CD1c-positive myeloid dendritic cell (primary cell): ENCODE measurements around the gene DPYD.

Experiments used
- DNase-seq: peaks from one replicate; pipeline ENCODE4 v3.0.0-alpha.2; 2016; ENCODE audit errors: extremely low spot score

Gene DPYD

DNA sequence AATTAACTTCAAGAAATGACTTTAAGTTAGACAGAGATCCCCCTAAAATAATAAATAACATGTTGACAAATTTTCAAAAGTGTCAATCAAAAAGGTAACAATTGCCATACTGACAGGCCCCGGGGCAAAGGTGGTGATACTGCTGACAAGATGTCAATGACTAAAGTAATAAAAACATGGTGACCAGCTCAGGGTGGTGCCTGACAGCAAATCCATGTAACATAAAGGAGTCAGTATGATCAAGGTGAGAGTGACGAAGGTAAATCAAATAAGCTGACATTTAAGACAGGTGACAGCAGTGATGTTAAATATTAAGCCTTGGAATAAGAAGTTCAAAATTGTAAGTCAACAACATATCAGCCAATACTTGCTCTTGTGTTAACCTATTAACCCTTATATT, 387.5 kb downstream of the DPYD start:
- DNase-seq, result no peak

DNA sequence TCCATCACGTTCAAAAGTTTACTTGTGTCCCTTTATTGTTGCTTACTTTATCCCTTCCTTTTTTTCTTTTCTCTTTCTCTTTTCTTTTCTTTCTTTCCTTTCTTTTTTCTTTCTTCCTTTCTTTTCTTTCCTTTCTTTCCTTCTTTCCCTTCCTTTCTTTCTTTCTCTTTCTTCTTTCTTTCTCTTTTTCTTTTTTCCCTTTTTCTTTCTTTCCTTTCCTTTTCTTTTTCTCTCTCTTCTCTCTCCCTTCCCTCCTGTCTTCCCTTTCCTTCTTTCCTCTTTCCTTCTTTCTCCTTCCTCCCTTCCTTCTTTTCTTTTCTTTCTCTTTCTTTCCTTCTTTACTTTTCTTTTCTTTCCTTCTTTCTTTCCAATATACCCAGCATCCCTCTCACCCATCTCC, 391.2 kb downstream of the DPYD start:
- DNase-seq, result no peak

DNA sequence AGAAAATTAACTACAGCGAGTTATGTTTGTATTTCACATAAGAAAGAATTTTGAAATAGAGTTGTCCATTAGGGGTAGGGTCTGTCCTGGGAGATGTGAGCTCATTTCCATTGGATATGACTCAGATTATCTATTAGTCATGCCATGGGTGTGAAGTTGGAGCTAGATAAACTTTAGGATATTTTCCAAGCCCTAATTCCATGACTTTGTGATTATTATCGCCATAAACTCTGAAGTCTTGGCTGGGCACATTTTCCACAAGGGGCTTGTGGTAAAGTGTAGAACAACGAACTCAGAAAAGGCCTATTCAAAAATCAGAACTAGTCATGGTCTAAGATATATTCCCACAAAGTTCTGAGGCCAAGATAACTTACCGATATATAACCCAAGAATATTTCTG, 396.6 kb downstream of the DPYD start:
- DNase-seq, result no peak

DNA sequence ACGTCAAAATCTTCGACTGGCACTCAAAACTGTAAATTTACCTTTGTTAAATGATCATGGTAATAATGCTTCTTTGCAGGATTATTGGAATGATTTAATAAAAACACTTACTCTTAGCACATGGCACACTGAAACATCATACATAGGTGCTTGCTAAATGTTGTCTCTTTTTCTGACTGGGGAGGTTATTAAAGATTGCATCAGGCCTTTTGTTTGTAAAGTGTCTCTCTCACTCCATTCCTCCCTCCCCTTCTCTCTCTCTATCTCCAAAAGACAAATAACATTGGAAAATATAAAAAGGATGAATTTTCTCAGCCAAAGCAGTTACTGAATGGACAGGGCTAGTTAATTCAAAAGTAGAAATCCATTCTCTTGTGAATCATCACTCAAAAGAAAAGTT, 404.2 kb downstream of the DPYD start:
- DNase-seq, result no peak

DNA sequence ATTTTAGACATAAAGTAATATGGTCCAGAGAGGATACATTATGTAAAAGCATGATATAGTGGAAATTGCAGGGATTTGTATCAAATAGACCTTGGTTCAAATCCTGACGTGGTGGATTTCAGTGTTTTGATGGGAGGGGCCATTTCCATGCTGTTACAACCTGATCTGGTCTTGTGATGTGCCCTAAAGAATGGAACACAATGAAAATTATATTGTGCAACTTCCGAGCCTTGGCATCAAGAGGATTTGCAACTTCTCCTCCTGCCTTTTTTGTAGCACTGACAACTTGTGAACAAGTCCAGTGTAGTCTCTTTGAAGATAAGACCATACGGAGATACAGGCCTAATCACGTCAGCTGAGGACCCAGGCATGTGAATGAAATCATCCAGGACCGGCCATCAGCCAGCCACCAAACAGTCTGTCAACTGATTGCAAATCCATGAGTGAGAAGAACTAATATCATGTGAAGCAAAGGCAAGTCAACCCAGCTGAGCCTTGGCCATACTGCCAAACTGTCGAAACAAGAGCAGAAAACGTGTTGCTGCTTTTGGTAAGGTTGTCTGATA, 412.1 kb downstream of the DPYD start:
- no peak for DNase-seq

DNA sequence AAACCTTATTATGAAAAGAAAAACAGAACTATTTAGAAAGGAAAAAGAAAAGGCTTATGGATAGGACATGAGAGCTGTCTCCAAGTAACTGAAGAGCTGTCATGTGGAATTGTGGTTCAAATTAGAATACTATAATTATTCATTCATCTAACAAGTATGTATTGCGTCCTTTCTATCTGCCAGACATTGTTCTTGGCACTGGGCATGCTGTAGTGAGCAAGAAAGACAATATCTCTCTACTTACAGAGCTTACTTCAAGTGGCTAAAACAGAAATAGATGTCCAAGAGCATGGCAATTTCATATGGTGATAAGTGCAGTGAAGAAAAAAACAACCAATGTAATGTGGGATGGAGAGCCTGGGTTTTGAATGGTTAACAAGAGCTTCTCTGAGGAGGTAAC, 413.0 kb downstream of the DPYD start:
- no peak for DNase-seq

DNA sequence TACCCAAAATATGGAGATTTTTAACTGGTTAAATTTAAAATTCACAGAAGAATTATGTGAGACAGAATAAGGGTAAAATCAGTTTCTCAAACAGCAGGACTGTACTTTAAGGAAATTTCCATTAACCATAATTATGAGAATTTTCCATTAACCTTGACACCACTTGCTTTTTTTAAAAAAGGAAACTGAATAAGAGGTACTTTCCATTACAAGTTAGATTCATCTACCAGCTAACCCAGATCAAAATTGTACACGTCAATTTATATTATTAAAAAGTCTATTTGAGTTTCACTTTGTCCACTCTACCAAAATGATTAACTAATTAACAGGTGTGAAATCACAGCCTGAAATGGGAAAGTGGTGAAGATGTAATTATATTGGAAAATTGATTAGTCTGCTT, 414.5 kb downstream of the DPYD start:
- DNase-seq, result no peak

DNA sequence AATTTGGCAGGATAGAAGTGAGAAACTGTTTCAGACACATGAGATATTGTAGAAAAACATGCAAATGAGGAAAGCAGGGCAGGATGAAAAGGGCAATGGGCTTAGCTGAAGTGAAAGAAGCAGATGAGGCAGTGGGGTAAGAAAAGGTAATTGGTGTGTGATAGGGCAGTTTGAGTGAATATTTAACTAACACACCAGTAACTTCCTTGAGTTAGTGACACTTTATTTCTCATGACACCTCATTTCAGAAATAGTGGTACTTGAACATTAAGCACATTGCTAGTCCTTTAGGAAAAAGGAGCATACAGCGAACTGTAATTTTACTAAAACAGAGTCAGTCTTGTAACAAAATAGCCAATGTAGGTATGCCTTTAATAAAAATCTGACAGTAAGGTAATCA, 415.0 kb downstream of the DPYD start:
- DNase-seq, result no peak

DNA sequence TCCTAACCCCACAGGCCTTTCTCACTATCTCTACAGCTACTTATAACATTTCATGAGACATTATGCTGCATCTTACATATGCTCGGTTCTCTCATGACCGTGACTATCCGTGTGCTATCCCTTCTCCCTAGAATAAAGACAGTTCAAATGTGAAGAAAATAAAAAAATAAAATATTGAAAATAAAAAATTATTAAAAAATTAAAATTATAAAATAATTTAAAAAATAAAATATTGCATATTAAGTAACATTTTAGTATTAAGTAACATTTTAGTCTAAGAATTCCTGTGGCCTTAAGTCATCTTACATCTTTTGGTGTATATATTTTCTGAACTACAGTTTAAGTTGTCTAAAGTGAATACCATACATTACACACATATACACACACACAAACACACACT, 415.5 kb downstream of the DPYD start:
- DNase-seq, result no peak

DNA sequence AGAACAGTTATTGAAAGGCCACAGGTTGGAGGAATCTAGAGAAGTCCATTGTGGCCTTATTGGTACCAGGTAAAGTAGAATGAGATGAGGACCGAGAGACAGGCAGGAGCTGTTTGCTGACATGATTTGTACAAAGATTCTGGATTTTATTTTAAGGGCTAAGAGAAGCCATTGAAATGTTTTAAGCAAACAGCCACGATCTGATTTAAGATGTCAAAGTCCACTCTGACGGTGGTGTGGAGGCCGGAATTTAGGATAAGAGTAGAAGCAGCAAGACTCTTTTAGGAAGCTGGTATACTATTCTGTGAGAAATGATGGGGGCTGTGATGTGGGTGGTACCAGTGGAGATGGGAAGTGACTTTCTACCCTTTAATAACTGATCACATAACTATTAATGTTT, 418.5 kb downstream of the DPYD start:
- DNase-seq, result no peak

DNA sequence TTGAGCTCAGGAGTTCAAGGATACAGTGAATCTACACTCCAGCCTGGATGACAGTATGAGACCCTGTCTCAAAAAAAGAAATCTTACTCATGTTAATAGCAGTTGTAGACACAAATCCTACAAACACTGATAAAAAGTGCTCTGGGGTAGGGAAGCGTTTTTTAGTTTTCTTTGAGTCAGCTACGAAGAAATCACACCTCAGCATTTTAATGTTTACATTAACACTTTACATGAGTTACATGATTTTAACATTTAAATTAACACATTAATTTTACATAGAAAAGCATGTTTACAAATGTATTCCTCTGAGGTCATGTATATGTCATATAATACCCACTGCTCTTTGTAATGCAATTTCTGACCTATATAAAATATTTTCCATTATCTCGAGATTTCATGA, 419.2 kb downstream of the DPYD start:
- DNase-seq, result no peak

DNA sequence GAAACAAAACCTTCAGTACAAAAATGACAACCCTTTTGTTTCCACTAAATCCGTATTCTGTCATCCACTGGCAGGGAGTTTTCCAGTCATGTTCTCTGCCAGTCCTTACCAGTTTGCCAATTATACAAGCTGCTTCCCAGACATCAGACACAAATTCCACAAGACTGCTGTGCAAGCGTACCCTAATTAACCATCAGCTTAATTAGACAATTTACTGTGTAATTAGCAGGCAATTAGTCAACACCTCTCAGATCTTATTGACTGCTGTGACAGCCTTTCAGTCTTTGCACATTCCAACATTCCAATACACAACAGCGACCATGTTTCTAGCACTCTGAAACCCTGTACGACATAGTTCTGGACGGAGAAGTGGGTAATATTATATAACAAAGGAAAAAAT, 420.1 kb downstream of the DPYD start:
- DNase-seq, result no peak

DNA sequence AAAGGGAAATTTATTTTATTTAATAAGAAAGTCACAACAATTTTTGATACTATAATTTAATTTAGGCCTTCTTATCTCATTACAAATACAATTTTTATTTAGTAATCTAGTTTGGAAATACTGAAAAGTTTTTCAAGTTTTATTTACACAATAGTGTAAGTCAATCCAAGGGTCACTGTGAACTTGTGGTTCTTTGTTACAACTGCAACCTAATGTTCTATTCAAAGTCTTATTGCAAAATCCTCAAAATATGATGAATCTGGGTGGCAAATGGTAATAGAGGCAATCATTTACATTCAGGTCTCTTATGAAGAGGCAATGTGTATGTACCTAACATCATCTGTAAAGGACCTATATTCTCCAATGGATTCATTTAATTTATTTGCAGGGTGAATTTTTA, 421.2 kb downstream of the DPYD start:
- no peak for DNase-seq

DNA sequence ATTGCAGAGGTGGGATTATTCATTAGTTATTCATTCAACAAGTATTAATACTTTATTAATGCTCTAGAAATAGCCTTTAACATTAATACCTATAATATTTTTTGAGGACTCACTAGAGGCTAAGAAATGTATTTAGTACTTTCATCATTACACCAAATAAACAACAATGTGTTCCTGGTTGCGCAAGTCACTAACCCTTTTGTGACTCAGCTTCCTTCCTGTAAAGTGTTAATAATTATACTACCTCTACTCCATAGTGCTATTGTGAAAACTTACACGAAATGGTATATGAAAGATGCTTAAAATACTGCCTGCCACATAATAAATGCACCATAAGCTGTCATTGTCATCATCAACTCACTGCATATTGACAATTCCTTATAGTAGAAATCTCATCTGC, 431.0 kb downstream of the DPYD start:
- peak; percentile 5 for DNase-seq

DNA sequence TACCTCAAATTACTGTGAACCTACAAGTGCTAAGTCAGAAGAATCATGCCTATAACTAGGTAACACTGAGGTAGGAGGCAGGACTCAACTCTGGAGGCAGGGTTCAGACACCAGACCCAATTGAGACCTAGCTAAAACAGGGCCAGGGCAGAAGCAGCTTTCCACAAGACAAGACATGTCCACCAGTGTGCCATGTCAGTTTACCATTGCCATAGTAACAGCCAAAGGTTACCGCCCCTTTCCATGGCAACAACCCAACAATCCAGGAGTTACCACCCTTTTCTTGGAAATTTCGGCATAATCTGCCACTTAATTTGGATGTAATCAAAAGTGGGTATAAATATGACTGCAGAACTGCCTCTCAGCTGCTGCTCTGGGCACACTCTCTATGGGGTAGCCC, 432.3 kb downstream of the DPYD start:
- no peak for DNase-seq

DNA sequence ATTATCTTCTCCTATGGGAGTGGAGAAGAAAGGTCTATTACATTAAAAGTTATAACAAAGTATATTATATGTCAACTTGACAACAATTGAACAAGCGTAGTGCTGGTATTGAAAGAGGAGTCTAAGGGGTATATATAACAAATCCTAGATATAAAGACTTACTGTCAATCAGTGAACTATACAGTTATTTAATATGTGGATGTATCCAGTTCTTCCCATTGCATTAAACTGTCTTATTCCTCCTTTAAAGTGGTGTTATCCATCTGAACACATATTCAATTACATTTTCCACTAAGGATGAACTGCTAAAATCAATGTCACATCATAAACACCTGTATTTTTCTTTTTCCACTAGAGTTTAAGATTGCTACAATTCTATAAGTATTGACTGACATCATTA, 438.8 kb downstream of the DPYD start:
- no peak for DNase-seq

DNA sequence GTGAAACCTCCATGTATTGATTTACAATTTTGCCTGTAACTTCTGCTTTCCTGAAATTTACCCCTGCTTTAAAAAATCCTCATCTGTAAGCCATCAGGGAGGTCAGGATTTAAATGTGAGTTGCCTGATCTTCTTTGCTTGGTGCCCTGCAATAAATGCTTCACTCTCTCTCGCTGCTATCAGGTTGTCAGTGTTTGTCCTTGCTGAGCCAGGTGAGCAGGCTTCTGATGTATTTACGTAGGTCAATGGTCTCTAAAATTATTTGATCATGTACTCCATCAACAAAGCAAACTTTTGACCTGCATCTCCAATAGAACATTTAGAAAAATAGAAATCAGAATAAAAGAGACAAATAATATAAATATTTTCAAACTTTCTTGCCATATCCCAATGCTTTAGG, 453.4 kb downstream of the DPYD start:
- no peak for DNase-seq

DNA sequence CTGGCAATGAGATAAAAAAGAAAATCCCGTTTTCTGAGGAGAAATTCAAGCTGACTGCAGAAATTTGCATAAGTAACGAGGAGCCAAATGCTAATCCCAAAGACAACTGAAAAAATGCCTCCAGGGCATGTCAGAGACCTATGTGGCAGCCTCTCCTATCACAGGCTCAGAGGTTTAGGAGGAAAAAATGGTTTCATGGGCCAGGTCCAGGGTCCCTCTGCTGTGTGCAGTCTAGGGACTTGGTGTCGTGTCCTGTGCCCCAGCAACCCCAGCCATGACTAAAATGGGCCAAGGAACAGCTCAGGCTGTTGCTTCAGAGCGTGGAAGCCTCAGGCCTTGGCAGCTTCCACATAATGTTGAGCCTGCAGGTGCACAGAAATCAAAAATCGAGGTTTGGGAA, 456.5 kb downstream of the DPYD start:
- no peak for DNase-seq

DNA sequence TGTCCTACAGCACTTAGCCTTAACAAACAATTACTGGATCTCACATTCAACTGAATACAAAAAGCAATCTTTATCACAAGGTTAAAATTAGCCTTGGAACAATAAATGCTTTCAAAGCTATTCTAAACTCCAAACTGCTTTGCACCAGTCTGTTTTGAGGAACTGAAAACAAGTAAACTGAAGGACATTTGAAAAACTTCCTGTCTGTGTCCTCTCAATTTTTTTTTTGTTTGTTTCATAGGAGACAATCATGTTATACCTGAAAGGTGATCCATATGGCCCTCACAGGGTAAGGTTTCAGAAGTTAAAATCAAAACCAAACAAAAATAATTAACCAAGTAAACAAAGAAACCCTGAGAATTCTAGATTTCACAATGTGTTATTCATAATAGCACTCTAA, 459.1 kb downstream of the DPYD start:
- peak; percentile 22 for DNase-seq

DNA sequence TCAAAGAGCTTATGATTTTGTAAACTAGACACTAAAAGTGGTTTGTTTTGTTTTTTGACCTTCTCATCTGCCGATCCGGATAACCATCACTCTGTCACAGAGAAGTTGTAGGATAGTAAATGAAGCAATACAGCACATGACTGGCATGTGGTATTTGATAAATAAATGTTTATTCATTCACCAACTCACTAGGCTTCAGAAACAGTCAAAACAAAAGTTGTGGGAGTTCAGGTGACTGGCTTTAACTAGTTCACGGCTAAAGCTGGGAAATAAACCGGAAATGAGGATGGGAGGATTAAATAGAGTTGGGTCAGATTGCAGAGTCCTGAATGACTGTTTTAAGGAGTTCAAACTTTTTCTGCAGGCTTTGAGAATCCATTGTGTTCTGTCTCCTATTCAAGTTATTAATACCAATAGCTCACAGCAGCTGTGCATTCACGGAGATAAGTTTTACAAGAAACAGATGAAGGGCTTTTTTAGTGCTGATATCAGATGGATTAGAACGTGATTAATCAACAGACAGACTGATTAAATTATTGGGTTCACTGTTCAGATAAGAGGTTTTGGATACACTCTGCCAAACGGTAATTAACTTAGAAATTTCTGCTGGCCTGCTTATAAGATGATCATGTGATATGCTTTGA, 463.3 kb downstream of the DPYD start:
- no peak for DNase-seq

DNA sequence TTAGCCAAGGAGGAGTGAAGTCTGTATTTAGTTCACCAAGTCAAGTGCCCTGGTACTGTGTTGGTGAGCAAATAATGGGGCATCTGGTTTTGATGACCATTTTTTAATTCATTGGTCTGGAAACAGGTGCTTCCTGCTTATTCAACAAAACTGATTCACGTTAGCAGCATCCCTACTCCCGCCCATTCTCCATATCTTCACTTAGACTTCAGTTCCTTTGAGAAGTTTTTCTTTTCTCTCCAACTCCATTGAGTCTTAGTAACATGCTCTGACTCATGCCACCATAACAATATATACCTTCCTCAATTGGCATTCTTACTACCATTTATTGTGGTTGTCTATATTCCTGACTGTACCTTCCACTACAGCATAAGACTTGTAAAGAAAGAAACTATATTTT, 468.9 kb downstream of the DPYD start:
- no peak for DNase-seq

DNA sequence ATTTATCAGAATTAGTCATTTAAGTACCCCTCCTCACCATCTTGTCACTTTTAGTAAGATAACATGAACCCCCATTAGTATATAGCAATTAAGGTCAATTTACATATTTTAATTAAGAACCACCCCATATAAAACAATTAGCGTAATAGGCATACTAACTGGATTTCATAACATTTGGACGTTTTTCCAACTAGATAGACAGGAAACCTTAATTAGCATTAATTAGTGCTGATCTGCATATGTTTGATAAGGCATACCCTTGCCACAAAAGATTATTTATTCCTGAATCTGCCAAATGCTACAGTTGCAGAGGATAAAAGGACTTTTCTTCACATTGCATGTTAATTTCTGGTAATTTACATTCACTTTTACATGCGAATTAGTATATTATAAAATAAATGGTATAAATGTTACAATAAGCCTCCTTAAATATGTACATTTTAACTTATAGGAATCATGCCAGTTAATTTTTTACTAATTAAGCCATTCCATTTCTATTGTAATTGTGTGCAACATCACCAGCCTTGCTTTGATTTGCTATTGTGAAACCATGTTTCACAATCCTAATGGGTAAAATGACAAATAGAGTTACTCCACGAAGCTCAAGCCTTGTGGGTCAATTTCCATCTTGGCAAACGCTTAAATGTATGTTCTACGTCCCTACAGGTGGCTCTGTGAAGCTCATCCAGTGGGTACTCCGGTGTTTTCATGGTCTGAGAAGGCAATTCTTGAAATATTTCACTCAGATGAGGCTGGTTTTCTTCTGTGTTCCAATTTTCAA, 469.6 kb downstream of the DPYD start:
- no peak for DNase-seq

DNA sequence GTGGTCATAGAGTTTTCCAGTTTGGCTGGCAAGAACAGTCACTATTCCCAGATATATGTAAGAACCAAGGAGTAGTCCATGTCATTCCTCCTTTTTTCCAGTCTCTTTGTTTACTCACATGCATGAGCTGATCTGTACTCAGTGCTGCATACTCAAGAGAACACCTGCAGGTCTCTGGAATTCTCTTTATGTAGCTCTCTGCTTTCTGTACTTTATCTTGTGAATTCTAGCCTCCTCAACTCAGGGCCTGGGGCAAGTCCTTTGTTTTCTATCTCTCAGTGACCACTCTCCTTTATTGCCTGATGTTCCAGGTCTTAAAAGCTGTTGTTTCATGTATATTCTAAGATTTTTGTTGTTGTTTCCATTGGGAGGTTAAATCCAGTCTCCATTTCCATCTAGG, 478.9 kb downstream of the DPYD start:
- DNase-seq, result no peak

DNA sequence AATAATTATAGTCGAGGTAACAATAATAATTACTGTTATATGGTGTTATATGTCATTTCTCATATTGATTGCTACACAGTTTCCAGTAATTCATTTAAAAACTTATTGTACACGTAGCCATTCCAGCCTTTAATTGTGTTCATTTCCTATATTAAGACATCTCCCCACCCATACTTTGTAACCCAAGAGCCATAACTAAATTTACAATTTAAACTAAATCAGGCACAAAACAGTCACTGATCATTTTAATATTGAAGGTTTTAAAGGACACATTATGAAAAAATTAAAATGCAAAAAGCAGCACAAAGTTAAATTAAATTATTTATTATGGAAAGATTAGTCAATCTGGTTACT, 487.0 kb downstream of the DPYD start:
- DNase-seq, result no peak
